Neural progenitor cell (in vitro differentiated cells): Measurements from ENCODE around the gene KRTAP4-6. TPM values are rescaled to one million over a fixed set of nuclear protein-coding genes. Genes with fewer than 3 reads are reported as not detected.
"Not testable (repeated sequence)": the region's sequence is repeated elsewhere in the genome, so short reads cannot be mapped to it uniquely, and the experiment has no call there.

Source experiments
- DNase-seq: peaks from one replicate; pipeline ENCODE4 v3.0.0-alpha.2; 2016; ENCODE audit warnings: low spot score
- H2AFZ ChIP-seq: fragments of 200-600 bp; sonication (generic); replicated peaks from 2 replicates; pipeline ENCODE4 v1.6.1; 2016; ENCODE audit warnings: antibody characterized with exemption
- H3F3A ChIP-seq: fragments of 200-600 bp; sonication (generic); 2 replicates; pipeline ENCODE4 v1.6.1; 2016; ENCODE audit warnings: antibody characterized with exemption, low read depth
- H3K27ac ChIP-seq: fragments of 200-600 bp; sonication (generic); 2 replicates; pipeline ENCODE4 v1.5.1; 2016; ENCODE audit warnings: mild to moderate bottlenecking
- H3K27me3 ChIP-seq: fragments of 200-600 bp; sonication (generic); 2 replicates; pipeline ENCODE4 v1.6.1; 2016; ENCODE audit warnings: mild to moderate bottlenecking, moderate library complexity
- H3K36me3 ChIP-seq: fragments of 200-600 bp; sonication (generic); 2 replicates; pipeline ENCODE4 v1.5.1; 2016
- H3K4me1 ChIP-seq: fragments of 200-600 bp; sonication (generic); 2 replicates; pipeline ENCODE4 v1.6.1; 2016; ENCODE audit warnings: mixed run types
- H3K4me2 ChIP-seq: fragments of 200-600 bp; sonication (generic); 2 replicates; pipeline ENCODE4 v1.6.1; 2016
- H3K4me3 ChIP-seq: fragments of 200-600 bp; sonication (generic); 2 replicates; pipeline ENCODE4 v1.5.1; 2016
- H3K79me2 ChIP-seq: fragments of 200-600 bp; sonication (generic); 2 replicates; pipeline ENCODE4 v1.6.1; 2016; ENCODE audit warnings: low read depth
- H3K9ac ChIP-seq: fragments of 200-600 bp; sonication (generic); 2 replicates; pipeline ENCODE4 v1.6.1; 2016
- H3K9me3 ChIP-seq: fragments of 200-600 bp; sonication (generic); 2 replicates; pipeline ENCODE4 v1.5.1; 2016; ENCODE audit warnings: low read depth
- H4K20me1 ChIP-seq: fragments of 200-600 bp; sonication (generic); 2 replicates; pipeline ENCODE4 v1.6.1; 2016; ENCODE audit warnings: low read depth
- H3K27ac Mint-ChIP-seq: 3 replicates; pipeline ENCODE4 v1.8.0; 2021; ENCODE audit warnings: mixed read lengths
- H3K27me3 Mint-ChIP-seq: 2 replicates; pipeline ENCODE4 v1.8.0; 2022; ENCODE audit warnings: low read depth, mild to moderate bottlenecking, inconsistent platforms, moderate library complexity, mixed read lengths; ENCODE audit not compliant: insufficient read depth
- H3K36me3 Mint-ChIP-seq: 3 replicates; pipeline ENCODE4 v1.8.0; 2021; ENCODE audit warnings: mixed read lengths
- H3K4me1 Mint-ChIP-seq: 3 replicates; pipeline ENCODE4 v1.8.0; 2021; ENCODE audit warnings: mixed read lengths
- H3K4me3 Mint-ChIP-seq: 3 replicates; pipeline ENCODE4 v1.8.0; 2021; ENCODE audit warnings: mild to moderate bottlenecking, moderate library complexity, mixed read lengths
- H3K9me3 Mint-ChIP-seq: 3 replicates; pipeline ENCODE4 v1.8.0; 2020; ENCODE audit warnings: mixed read lengths
- EZH2 ChIP-seq: fragments of 200-600 bp; sonication (generic); IDR thresholded peaks from 2 replicates; pipeline ENCODE4 v1.6.1; 2017; ENCODE audit warnings: antibody characterized with exemption, mild to moderate bottlenecking, moderate library complexity
- EZH2phosphoT487 ChIP-seq: fragments of 200-600 bp; sonication (generic); IDR thresholded peaks from 2 replicates; pipeline ENCODE4 v1.6.1; 2017; ENCODE audit warnings: antibody characterized with exemption
- total RNA-seq: library from RNA; depleted of rRNA; stranded (reverse); fragments of >200 nt; gene quantifications from 2 replicates; pipeline ENCODE4 v1.2.3, GENCODE V29; 2015; ENCODE audit warnings: low replicate concordance
- TF ChIP-seq, protein P1 (sequence below): fragments of 200-600 bp; sonication (generic); IDR thresholded peaks from 2 replicates; pipeline ENCODE4 v1.5.1; 2017; ENCODE audit warnings: antibody characterized with exemption, mild to moderate bottlenecking

Gene KRTAP4-6
- total RNA-seq, 1 donor from 2014 or later: not detected

DNA sequence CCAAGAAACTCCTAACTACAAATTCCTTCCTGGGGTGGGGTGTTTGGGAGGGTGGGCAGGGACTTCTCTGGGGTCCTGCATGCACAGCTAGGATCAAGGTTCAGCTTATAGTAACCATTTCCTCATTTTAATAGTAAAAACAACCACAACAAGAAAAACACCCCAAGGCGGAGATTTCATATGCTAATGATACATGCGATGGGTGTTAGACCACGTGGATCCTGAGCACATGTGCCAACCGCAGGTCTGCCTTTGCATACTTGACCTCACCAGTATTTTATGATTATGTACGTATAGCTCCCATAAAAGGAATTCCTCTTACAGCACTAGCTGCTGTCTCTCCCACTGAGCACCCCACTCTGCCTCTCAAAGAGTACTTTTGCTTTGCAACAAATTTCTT is 24.0 kb downstream of the KRTAP4-6 start:
- no peaks in the 10 kb centered on the region for H3K4me1 ChIP-seq
- no peak for DNase-seq
- TF ChIP-seq EZH2phosphoT487 (no peak), EZH2 (no peak)
- TF ChIP-seq, protein P1, sequence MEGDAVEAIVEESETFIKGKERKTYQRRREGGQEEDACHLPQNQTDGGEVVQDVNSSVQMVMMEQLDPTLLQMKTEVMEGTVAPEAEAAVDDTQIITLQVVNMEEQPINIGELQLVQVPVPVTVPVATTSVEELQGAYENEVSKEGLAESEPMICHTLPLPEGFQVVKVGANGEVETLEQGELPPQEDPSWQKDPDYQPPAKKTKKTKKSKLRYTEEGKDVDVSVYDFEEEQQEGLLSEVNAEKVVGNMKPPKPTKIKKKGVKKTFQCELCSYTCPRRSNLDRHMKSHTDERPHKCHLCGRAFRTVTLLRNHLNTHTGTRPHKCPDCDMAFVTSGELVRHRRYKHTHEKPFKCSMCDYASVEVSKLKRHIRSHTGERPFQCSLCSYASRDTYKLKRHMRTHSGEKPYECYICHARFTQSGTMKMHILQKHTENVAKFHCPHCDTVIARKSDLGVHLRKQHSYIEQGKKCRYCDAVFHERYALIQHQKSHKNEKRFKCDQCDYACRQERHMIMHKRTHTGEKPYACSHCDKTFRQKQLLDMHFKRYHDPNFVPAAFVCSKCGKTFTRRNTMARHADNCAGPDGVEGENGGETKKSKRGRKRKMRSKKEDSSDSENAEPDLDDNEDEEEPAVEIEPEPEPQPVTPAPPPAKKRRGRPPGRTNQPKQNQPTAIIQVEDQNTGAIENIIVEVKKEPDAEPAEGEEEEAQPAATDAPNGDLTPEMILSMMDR: no peak
- Mint-ChIP-seq H3K4me3 (no peak overlapping the region), H3K4me1 (no peaks in the 10 kb centered on the region), H3K27me3 (peaks cover 3% of the 10 kb centered on the region), H3K27ac (no peak overlapping the region), H3K36me3 (no peaks in the 10 kb centered on the region), H3K9me3 (peaks cover 10% of the 10 kb centered on the region)
- H3K9ac ChIP-seq: no peak overlapping the region
- no peak overlapping the region for H3K27ac ChIP-seq
- no peaks in the 10 kb centered on the region for H3K27me3 ChIP-seq
- no peaks in the 10 kb centered on the region for H4K20me1 ChIP-seq
- peaks cover 5% of the 10 kb centered on the region for H3K36me3 ChIP-seq
- peaks cover 19% of the 10 kb centered on the region for H3K9me3 ChIP-seq
- no peaks in the 10 kb centered on the region for H3K79me2 ChIP-seq
- H3K4me3 ChIP-seq: no peak overlapping the region
- H3F3A ChIP-seq: no peaks in the 10 kb centered on the region
- no peak overlapping the region for H3K4me2 ChIP-seq
- H2AFZ ChIP-seq: no peak overlapping the region

DNA sequence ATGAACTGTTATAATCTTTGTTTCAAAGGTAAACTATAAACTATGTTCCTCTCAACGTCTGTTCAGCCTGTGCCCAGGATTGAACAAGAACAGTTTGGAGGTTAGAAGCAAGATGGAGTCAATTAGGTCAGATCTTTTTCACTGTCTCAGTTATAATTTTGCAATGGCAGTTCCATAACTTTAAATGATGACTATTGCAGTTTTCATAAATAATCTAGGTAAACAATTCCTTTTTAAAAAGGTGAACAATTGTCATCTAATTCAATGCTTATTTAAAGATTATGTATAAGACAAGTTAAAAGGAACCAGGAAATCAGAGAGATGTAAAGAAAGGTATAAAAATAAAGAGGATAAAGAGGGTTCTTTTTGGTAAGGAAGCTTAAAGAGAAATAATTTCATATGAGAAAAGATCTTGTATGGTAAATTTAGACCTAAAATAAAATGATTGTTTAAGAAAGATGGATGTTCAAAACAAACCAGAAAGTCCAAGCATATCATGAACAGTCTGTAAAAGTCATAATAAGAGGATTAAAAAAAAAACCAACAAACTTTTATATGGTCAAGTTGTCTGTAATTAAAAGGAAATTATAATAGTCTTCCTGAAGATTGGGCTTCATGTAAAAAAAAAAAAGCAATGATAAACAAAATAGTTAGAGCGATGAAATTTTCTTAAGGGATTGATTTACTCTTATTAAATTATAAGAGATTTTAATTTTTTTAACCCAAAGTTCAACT is 29.0 kb downstream of the KRTAP4-6 start:
- Histone ChIP-seq H3K36me3 (peaks cover 12% of the 10 kb centered on the region), H3K9me3 (peaks cover 23% of the 10 kb centered on the region), H2AFZ (no peak overlapping the region), H3F3A (no peaks in the 10 kb centered on the region), H3K4me2 (no peak overlapping the region), H4K20me1 (no peaks in the 10 kb centered on the region), H3K4me1 (no peaks in the 10 kb centered on the region), H3K79me2 (no peaks in the 10 kb centered on the region), H3K4me3 (no peak overlapping the region), H3K9ac (no peak overlapping the region), H3K27me3 (no peaks in the 10 kb centered on the region), H3K27ac (no peak overlapping the region)
- H3K27ac Mint-ChIP-seq: no peak overlapping the region
- H3K9me3 Mint-ChIP-seq: peaks cover 17% of the 10 kb centered on the region
- DNase-seq: no peak
- TF ChIP-seq EZH2phosphoT487 (no peak), EZH2 (no peak)
- TF ChIP-seq, protein P1: no peak
- H3K36me3 Mint-ChIP-seq: no peaks in the 10 kb centered on the region
- no peaks in the 10 kb centered on the region for H3K27me3 Mint-ChIP-seq
- H3K4me1 Mint-ChIP-seq: no peaks in the 10 kb centered on the region
- no peak overlapping the region for H3K4me3 Mint-ChIP-seq

DNA sequence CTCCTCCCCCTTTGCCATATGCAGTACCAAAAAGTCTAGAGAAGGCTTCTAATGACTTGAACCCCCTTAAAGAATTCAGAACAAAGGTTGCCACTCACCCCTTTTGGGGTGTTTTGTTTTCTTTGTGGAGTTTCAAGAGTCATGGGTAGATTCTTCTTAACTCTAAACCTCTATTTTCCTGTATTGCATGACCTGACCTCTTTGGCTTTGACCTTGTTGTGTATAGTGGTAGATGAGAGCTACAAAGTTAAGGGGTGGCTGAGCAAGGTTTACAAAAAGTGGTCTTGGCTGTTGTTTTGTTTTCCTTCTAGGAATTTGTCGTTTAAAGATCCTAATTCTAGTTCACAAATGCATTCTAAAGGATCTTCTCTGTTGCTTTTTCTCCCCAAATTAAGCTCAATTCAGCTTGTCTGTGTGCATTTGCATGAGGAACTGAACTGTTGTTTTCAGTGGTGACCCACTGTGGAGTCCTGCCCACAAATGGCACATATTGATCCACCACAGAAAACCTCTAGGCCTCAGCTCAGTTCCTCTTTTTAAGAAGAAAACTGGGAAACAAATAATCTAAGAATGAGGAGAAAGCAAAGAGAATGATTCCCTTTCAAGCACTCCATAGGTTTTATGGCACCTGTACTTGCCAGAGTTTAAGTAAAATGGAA is 31.5 kb downstream of the KRTAP4-6 start:
- H3K4me2 ChIP-seq, H3F3A ChIP-seq, H2AFZ ChIP-seq, H3K27ac Mint-ChIP-seq, H3K27me3 Mint-ChIP-seq, H3K27ac ChIP-seq, H3K27me3 ChIP-seq, H3K4me3 Mint-ChIP-seq, DNase-seq, H3K9ac ChIP-seq, H3K4me1 ChIP-seq, H3K79me2 ChIP-seq, H3K36me3 Mint-ChIP-seq, H3K4me3 ChIP-seq, H4K20me1 ChIP-seq, H3K4me1 Mint-ChIP-seq: not testable (repeated sequence)
- H3K9me3 Mint-ChIP-seq: peaks cover 12% of the 10 kb centered on the region
- Histone ChIP-seq H3K9me3 (peaks cover 23% of the 10 kb centered on the region), H3K36me3 (peaks cover 12% of the 10 kb centered on the region)

DNA sequence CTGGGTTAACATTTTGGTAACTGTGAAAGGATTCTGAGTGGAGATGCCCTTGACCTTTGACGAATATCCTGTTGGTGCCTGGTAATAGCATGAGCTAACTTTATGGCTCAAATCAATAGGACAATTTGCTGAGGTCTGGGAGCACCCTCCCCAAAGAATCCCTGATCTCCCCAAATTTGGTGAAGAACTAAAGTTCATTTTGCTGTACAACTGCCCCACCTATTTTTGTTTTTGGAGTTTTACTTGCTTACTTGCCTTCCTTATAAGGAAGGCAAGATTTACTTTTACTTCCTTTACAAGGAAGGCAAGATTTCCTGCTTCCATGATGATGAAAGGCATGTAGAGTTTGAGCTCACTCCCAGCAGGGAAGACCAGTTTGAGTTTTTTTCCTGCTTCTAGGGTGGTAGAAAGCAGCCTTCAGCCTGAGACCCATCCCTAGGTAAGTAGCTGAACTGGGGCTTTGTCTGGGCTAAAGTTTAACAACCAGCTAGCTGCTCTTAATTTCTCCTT is 32.3 kb downstream of the KRTAP4-6 start:
- H3K4me1 ChIP-seq: no peaks in the 10 kb centered on the region
- H3K36me3 ChIP-seq: peaks cover 11% of the 10 kb centered on the region
- H3K27me3 Mint-ChIP-seq: no peaks in the 10 kb centered on the region
- no peak overlapping the region for H3K4me3 ChIP-seq
- DNase-seq: no peak
- H3F3A ChIP-seq: no peaks in the 10 kb centered on the region
- H3K27me3 ChIP-seq: no peaks in the 10 kb centered on the region
- H3K9me3 ChIP-seq: peaks cover 19% of the 10 kb centered on the region
- no peaks in the 10 kb centered on the region for H3K4me1 Mint-ChIP-seq
- H3K79me2 ChIP-seq: no peaks in the 10 kb centered on the region
- H3K27ac Mint-ChIP-seq: no peak overlapping the region
- H3K9ac ChIP-seq: no peak overlapping the region
- H2AFZ ChIP-seq: no peak overlapping the region
- no peak overlapping the region for H3K4me2 ChIP-seq
- peaks cover 10% of the 10 kb centered on the region for H3K9me3 Mint-ChIP-seq
- H3K27ac ChIP-seq: no peak overlapping the region
- no peak for TF ChIP-seq EZH2phosphoT487
- TF ChIP-seq EZH2: no peak
- TF ChIP-seq, protein P1: no peak
- H4K20me1 ChIP-seq: no peaks in the 10 kb centered on the region
- H3K4me3 Mint-ChIP-seq: no peak overlapping the region
- no peaks in the 10 kb centered on the region for H3K36me3 Mint-ChIP-seq

DNA sequence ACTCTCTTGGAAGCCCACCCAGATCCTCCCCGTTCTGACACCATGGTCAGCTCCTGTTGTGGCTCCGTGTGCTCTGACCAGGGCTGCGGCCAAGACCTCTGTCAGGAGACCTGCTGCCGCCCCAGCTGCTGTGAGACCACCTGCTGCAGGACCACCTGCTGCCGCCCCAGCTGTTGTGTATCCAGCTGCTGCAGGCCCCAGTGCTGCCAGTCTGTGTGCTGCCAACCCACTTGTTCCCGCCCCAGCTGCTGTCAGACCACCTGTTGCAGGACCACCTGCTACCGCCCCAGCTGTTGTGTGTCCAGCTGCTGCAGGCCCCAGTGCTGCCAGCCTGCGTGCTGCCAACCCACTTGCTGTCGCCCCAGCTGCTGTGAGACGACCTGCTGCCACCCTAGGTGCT is 35.0 kb downstream of the KRTAP4-6 start, which contains the start of gene KRTAP4-9:
KRTAP4-9 (plus strand) TSS at position 43 of the 400 bp plus-strand sequence; CDS start at position 43, 0 bp downstream.
- not testable (repeated sequence) for DNase-seq, H4K20me1 ChIP-seq, H3K4me3 ChIP-seq, H3K36me3 ChIP-seq, H3K9me3 ChIP-seq, H3F3A ChIP-seq, H3K9me3 Mint-ChIP-seq, H3K27me3 ChIP-seq, H2AFZ ChIP-seq, H3K4me1 Mint-ChIP-seq, H3K9ac ChIP-seq, H3K27me3 Mint-ChIP-seq, H3K79me2 ChIP-seq, H3K4me3 Mint-ChIP-seq, H3K36me3 Mint-ChIP-seq, H3K4me2 ChIP-seq, H3K27ac ChIP-seq, H3K27ac Mint-ChIP-seq, H3K4me1 ChIP-seq
